Measurements from ENCODE around the gene MRPS22. TPM values are rescaled to one million over a fixed set of nuclear protein-coding genes. Genes with fewer than 3 reads are reported as not detected.
"Not testable (repeated sequence)": the region's sequence is repeated elsewhere in the genome, so short reads cannot be mapped to it uniquely, and the experiment has no call there.

The MRPS22 gene
- total RNA-seq, 4 donors from 2014 or later: 44.0 to 51.0 (median 46.8) TPM

- H3K4me3 ChIP-seq: no peak overlapping the region
- H3K9me3 ChIP-seq: no peaks in the 10 kb centered on the region
- no peak for DNase-seq (ENCODE audit: low spot score in 2 of 2)
- 96% methylated on average over 3 of the region's 3 CpGs for WGBS
- peaks cover 83% of the 10 kb centered on the region for H3K36me3 ChIP-seq
- no peaks in the 10 kb centered on the region for H3K4me1 ChIP-seq
- TF ChIP-seq POLR2AphosphoS5 (IDR thresholded peaks at IDR 0.05) (no peak), POLR2A (IDR thresholded peaks at IDR 0.05) (no peak), EP300 (IDR thresholded peaks at IDR 0.05) (no peak), CTCF (IDR thresholded peaks at IDR 0.05) (no peak)
- H3K27ac ChIP-seq: no peak overlapping the region
- no peaks in the 10 kb centered on the region for H3K27me3 ChIP-seq
These were observed 33.6 kb downstream of the MRPS22 start for GRCh38 chr3:139377378-139377777.

GRCh38 chr3:139378587-139379241 lies 34.9 kb downstream of the MRPS22 start:
- no peaks in the 10 kb centered on the region for H3K4me1 ChIP-seq
- H3K9me3 ChIP-seq: no peaks in the 10 kb centered on the region
- no peak for DNase-seq (ENCODE audit: low spot score in 2 of 2)
- peaks cover 75% of the 10 kb centered on the region for H3K36me3 ChIP-seq
- H3K27ac ChIP-seq: no peak overlapping the region
- 86% methylated on average over 3 of the region's 3 CpGs for WGBS
- H3K4me3 ChIP-seq: no peak overlapping the region
- TF ChIP-seq POLR2A (IDR thresholded peaks at IDR 0.05) (no peak), CTCF (IDR thresholded peaks at IDR 0.05) (no peak), EP300 (IDR thresholded peaks at IDR 0.05) (no peak), POLR2AphosphoS5 (IDR thresholded peaks at IDR 0.05) (no peak)
- no peaks in the 10 kb centered on the region for H3K27me3 ChIP-seq

- no peak for DNase-seq (ENCODE audit: low spot score in 2 of 2)
- peaks cover 5% of the 10 kb centered on the region for H3K4me1 ChIP-seq
- WGBS: 88% methylated on average over 4 of the region's 4 CpGs
- H3K36me3 ChIP-seq: peaks cover 56% of the 10 kb centered on the region
- no peak overlapping the region for H3K27ac ChIP-seq
- TF ChIP-seq POLR2A (IDR thresholded peaks at IDR 0.05) (no peak), POLR2AphosphoS5 (IDR thresholded peaks at IDR 0.05) (no peak), EP300 (IDR thresholded peaks at IDR 0.05) (no peak), CTCF (IDR thresholded peaks at IDR 0.05) (no peak)
- H3K27me3 ChIP-seq: no peaks in the 10 kb centered on the region
- H3K9me3 ChIP-seq: no peaks in the 10 kb centered on the region
- no peak overlapping the region for H3K4me3 ChIP-seq
These were observed 36.8 kb downstream of the MRPS22 start for GRCh38 chr3:139380575-139380974.

- WGBS: 91% methylated on average over 2 of the region's 2 CpGs
- Histone ChIP-seq H3K36me3 (peaks cover 40% of the 10 kb centered on the region), H3K4me1 (peaks cover 17% of the 10 kb centered on the region)
- H3K27ac ChIP-seq; H3K9me3 ChIP-seq; H3K4me3 ChIP-seq; H3K27me3 ChIP-seq; DNase-seq (ENCODE audit: low spot score in 2 of 2): not testable (repeated sequence)
These were observed 38.5 kb downstream of the MRPS22 start for GRCh38 chr3:139382291-139382690.

GRCh38 chr3:139388077-139388476 lies 44.3 kb downstream of the MRPS22 start:
- TF ChIP-seq CTCF (IDR thresholded peaks at IDR 0.05): no peak
- no peak for TF ChIP-seq POLR2A (IDR thresholded peaks at IDR 0.05)
- no peak for TF ChIP-seq POLR2AphosphoS5 (IDR thresholded peaks at IDR 0.05)
- TF ChIP-seq EP300 (IDR thresholded peaks at IDR 0.05): no peak
- WGBS: 82% methylated on average over 10 of the region's 10 CpGs
- H3K36me3 ChIP-seq: no peaks in the 10 kb centered on the region

More at GRCh38 chr3:139388077-139388476, 44.3 kb downstream of the MRPS22 start:
- Histone ChIP-seq H3K4me3 (peak overlapping the region; percentile 92), H3K27ac (no peak overlapping the region), H3K4me1 (peaks cover 42% of the 10 kb centered on the region), H3K27me3 (no peaks in the 10 kb centered on the region), H3K9me3 (no peaks in the 10 kb centered on the region)
- DNase-seq (ENCODE audit: low spot score in 2 of 2): no peak

All from suprapubic skin (tissue), 4 donors.